ENCODE data around the gene CCND2. TPM values are rescaled to one million over a fixed set of nuclear protein-coding genes. Genes with fewer than 3 reads are reported as not detected.
A peak's percentile ranks its signal among the peaks of the same experiment; 100 is the strongest.

Gene CCND2
- total RNA-seq, 1 donor from 2014 or later = 186 TPM

- H3K4me1 Mint-ChIP-seq = peaks cover 20% of the 10 kb centered on the region
- no peak overlapping the region for H3K27ac Mint-ChIP-seq (ENCODE audit: unreplicated experiment)
- TF ChIP-seq CTCF (conservative IDR thresholded peaks at IDR 0.05) = peak; percentile 97
- peak overlapping the region; percentile 73 for H3K4me3 Mint-ChIP-seq
- no peaks in the 10 kb centered on the region for H3K9me3 Mint-ChIP-seq
- no peaks in the 10 kb centered on the region for H3K27me3 Mint-ChIP-seq (ENCODE audit: low read depth)
- DNase-seq (ENCODE audit: low read depth, low spot score) = peak; percentile 66
- peaks cover 3% of the 10 kb centered on the region for H3K36me3 Mint-ChIP-seq (ENCODE audit: low read depth)
These were observed 34.2 kb downstream of the CCND2 start for GRCh38 chr12:4307593-4308333.

GRCh38 chr12:4308334-4308950 lies 34.9 kb downstream of the CCND2 start:
- no peak overlapping the region for H3K27ac Mint-ChIP-seq (ENCODE audit: unreplicated experiment)
- TF ChIP-seq CTCF (conservative IDR thresholded peaks at IDR 0.05) = no peak
- H3K36me3 Mint-ChIP-seq (ENCODE audit: low read depth) = peaks cover 3% of the 10 kb centered on the region
- no peak for DNase-seq (ENCODE audit: low read depth, low spot score)
- no peaks in the 10 kb centered on the region for H3K27me3 Mint-ChIP-seq (ENCODE audit: low read depth)
- no peaks in the 10 kb centered on the region for H3K9me3 Mint-ChIP-seq
- peaks cover 20% of the 10 kb centered on the region for H3K4me1 Mint-ChIP-seq
- H3K4me3 Mint-ChIP-seq = no peak overlapping the region

- peak overlapping the region; percentile 37 for H3K27ac Mint-ChIP-seq (ENCODE audit: unreplicated experiment)
- peak overlapping the region; percentile 3 for H3K4me3 Mint-ChIP-seq
- DNase-seq (ENCODE audit: low read depth, low spot score) = no peak
- no peaks in the 10 kb centered on the region for H3K9me3 Mint-ChIP-seq
- H3K27me3 Mint-ChIP-seq (ENCODE audit: low read depth) = no peaks in the 10 kb centered on the region
- peaks cover 13% of the 10 kb centered on the region for H3K4me1 Mint-ChIP-seq
- H3K36me3 Mint-ChIP-seq (ENCODE audit: low read depth) = no peaks in the 10 kb centered on the region
- TF ChIP-seq CTCF (conservative IDR thresholded peaks at IDR 0.05) = no peak
These were observed 38.2 kb downstream of the CCND2 start for GRCh38 chr12:4311776-4312175.

GRCh38 chr12:4312251-4312650 lies 38.7 kb downstream of the CCND2 start:
- H3K27me3 Mint-ChIP-seq (ENCODE audit: low read depth) = no peaks in the 10 kb centered on the region
- no peak for DNase-seq (ENCODE audit: low read depth, low spot score)
- H3K36me3 Mint-ChIP-seq (ENCODE audit: low read depth) = no peaks in the 10 kb centered on the region
- H3K9me3 Mint-ChIP-seq = no peaks in the 10 kb centered on the region
- peaks cover 8% of the 10 kb centered on the region for H3K4me1 Mint-ChIP-seq
- H3K27ac Mint-ChIP-seq (ENCODE audit: unreplicated experiment) = no peak overlapping the region
- no peak overlapping the region for H3K4me3 Mint-ChIP-seq
- no peak for TF ChIP-seq CTCF (conservative IDR thresholded peaks at IDR 0.05)

- H3K4me1 Mint-ChIP-seq = peaks cover 38% of the 10 kb centered on the region
- H3K4me3 Mint-ChIP-seq = peak overlapping the region; percentile 88
- no peak for DNase-seq (ENCODE audit: low read depth, low spot score)
- no peaks in the 10 kb centered on the region for H3K27me3 Mint-ChIP-seq (ENCODE audit: low read depth)
- H3K27ac Mint-ChIP-seq (ENCODE audit: unreplicated experiment) = peak overlapping the region; percentile 98
- no peaks in the 10 kb centered on the region for H3K9me3 Mint-ChIP-seq
- no peaks in the 10 kb centered on the region for H3K36me3 Mint-ChIP-seq (ENCODE audit: low read depth)
- no peak for TF ChIP-seq CTCF (conservative IDR thresholded peaks at IDR 0.05)
These were observed 46.9 kb downstream of the CCND2 start for GRCh38 chr12:4320497-4320852.
